Measurements from ENCODE around the gene BET1L. TPM values are rescaled to one million over a fixed set of nuclear protein-coding genes. Genes with fewer than 3 reads are reported as not detected.

Gene BET1L
- total and polyA plus RNA-seq, 5 donors from 2014 or later = 58.2 to 84.4 (median 66.4) TPM

DNA sequence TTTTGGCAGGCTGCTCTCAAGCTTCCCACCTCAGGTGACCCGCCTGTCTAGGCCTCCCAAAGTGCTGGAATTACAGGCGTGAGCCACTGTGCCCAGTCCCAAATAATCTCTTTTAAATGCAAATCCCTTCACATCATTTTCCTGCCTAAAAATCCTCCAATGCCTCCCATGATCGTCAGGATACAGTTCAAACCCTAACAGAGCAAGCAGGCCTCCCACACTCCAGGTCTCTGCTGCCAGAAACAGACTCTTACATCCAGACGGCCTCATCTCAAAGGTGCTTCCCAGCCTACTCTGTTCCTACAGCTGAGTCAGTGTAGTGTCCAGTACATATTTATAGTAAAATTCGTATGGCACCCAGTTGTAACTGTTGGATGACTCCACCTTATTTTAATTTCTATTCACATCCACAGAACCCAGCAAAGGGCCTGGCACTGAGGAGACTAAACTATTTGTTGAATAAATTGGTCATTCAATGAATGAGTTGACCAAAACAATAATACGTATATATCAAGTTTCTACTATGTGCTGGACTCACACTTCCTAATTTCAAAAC lies 20.7 kb upstream of the BET1L start:
- Mint-ChIP-seq H3K4me1 (peaks cover 0 to 17% (median 7%) of the 10 kb centered on the region in 4 donors), H3K27me3 (no peaks in the 10 kb centered on the region), H3K27ac (no peak overlapping the region), H3K9me3 (no peaks in the 10 kb centered on the region), H3K4me3 (peak overlapping the region in 1 of 4 donors; percentile 42), H3K36me3 (peaks cover 15% of the 10 kb centered on the region)
- H3K27me3 ChIP-seq (ENCODE audit: control insufficient read depth, insufficient read depth, low read length) = no peaks in the 10 kb centered on the region
- H3K9me3 ChIP-seq (ENCODE audit: control insufficient read depth in 2 of 2, low read length in 2 of 2) = no peaks in the 10 kb centered on the region
- H3K4me3 ChIP-seq (ENCODE audit: low read depth, low read length) = no peak overlapping the region
- ATAC-seq (ENCODE audit: low read depth in 2 of 2) = no peak
- H3K36me3 ChIP-seq (ENCODE audit: control insufficient read depth, insufficient read depth, low read length) = peaks cover 3% of the 10 kb centered on the region
- no peaks in the 10 kb centered on the region for H3K4me1 ChIP-seq (ENCODE audit: control insufficient read depth, insufficient read depth, low read length, poor library complexity, severe bottlenecking)
- H3K27ac ChIP-seq (ENCODE audit: insufficient read depth, low read length, poor library complexity, severe bottlenecking) = no peak overlapping the region
- no peak for DNase-seq

DNA sequence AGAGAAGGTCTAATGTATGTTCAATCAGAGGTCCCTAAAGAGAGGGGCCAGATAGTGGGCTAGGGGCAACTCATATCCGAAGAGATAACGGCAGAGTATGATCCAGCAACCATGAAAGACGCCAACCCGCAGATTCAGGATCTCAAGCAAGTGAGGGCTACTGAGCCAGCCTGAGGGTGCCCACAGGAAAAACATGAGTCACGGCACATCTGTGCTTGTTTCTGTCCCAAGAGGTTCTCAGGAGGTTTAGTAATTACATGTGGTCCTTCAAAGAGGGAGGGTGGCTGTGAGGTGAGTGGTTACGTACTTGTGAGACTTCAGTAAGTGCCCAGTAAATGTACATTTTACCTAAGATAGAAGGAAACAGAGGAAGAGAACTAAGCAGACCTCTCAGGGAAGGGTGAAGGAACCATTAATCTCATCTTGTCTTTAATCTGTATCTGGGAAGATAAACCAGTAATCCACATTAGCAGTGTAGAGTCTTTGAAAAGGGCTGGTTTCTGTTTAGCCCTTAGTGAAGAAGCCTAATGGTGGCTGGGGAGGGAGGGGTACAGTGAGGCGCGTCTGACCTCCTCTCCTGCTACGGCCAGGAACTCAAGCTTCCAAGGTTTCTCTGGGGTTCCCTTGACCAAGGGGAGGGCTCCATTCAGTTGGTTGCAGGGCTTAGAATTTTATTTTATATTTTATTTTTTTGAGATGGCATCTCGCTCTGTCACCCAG lies 18.7 kb upstream of the BET1L start:
- H3K36me3 ChIP-seq (ENCODE audit: control insufficient read depth, insufficient read depth, low read length) = no peaks in the 10 kb centered on the region
- H3K4me1 ChIP-seq (ENCODE audit: control insufficient read depth, insufficient read depth, low read length, poor library complexity, severe bottlenecking) = no peaks in the 10 kb centered on the region
- H3K27ac ChIP-seq (ENCODE audit: insufficient read depth, low read length, poor library complexity, severe bottlenecking) = no peak overlapping the region
- Mint-ChIP-seq H3K27me3 (no peaks in the 10 kb centered on the region), H3K27ac (no peak overlapping the region), H3K4me3 (peak overlapping the region in 1 of 4 donors; percentile 32), H3K4me1 (peaks cover 0 to 17% (median 7%) of the 10 kb centered on the region in 4 donors), H3K9me3 (no peaks in the 10 kb centered on the region), H3K36me3 (peaks cover 22% of the 10 kb centered on the region)
- H3K4me3 ChIP-seq (ENCODE audit: low read depth, low read length) = no peak overlapping the region
- DNase-seq (no peak), ATAC-seq (ENCODE audit: low read depth in 2 of 2) (no peak)
- no peaks in the 10 kb centered on the region for H3K9me3 ChIP-seq (ENCODE audit: control insufficient read depth in 2 of 2, low read length in 2 of 2)
- no peaks in the 10 kb centered on the region for H3K27me3 ChIP-seq (ENCODE audit: control insufficient read depth, insufficient read depth, low read length)

DNA sequence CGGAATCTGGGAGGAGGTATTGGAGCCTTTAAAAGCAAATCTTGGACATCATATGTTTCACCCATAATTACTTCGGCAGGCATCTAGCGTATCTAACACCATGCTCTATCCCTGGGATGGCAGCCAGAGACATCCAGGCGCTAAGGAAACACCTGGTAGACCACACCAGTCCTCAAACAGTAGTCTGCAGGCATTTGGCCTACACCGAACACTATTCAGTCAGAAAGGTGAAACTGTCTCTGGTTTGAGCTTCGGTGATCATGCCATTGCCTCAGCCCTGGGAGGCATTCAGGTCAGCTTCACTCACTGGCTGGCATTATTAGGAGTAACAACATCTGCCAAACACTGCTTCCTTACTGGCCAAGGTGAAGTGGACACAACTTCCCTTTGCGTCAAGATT lies 17.2 kb upstream of the BET1L start:
- Histone ChIP-seq H3K36me3 (ENCODE audit: control insufficient read depth, insufficient read depth, low read length) (no peaks in the 10 kb centered on the region), H3K4me3 (ENCODE audit: low read depth, low read length) (no peak overlapping the region), H3K9me3 (ENCODE audit: control insufficient read depth in 2 of 2, low read length in 2 of 2) (no peaks in the 10 kb centered on the region), H3K4me1 (ENCODE audit: control insufficient read depth, insufficient read depth, low read length, poor library complexity, severe bottlenecking) (no peaks in the 10 kb centered on the region), H3K27ac (ENCODE audit: insufficient read depth, low read length, poor library complexity, severe bottlenecking) (no peak overlapping the region), H3K27me3 (ENCODE audit: control insufficient read depth, insufficient read depth, low read length) (no peaks in the 10 kb centered on the region)
- Mint-ChIP-seq H3K36me3 (peaks cover 22% of the 10 kb centered on the region), H3K27me3 (no peaks in the 10 kb centered on the region), H3K27ac (no peak overlapping the region), H3K4me3 (no peak overlapping the region), H3K4me1 (peaks cover 0 to 14% (median 5%) of the 10 kb centered on the region in 4 donors), H3K9me3 (no peaks in the 10 kb centered on the region)
- no peak for DNase-seq
- no peak for ATAC-seq (ENCODE audit: low read depth in 2 of 2)

DNA sequence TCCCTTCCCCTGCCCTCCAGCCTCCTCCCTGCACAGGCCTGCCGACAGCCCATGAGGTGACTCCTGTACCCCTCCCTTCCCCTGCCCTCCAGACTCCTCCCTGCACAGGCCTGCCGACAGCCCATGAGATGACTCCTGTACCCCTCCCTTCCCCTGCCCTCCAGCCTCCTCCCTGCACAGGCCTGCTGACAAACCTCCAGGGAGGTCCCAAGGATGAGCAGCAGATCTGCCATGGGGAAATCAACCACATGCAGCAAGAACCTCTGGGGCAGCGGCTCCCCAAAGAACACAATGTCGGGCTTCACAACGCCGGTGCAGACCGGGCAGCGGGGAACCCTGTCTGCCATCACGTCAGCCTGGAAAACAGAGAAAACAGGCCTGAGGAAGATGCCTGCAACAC lies 16.7 kb upstream of the BET1L start:
- H3K27me3 Mint-ChIP-seq = no peaks in the 10 kb centered on the region
- H3K27ac Mint-ChIP-seq = no peak overlapping the region
- H3K27ac ChIP-seq (ENCODE audit: insufficient read depth, low read length, poor library complexity, severe bottlenecking) = no peak overlapping the region
- H3K4me3 ChIP-seq (ENCODE audit: low read depth, low read length) = no peak overlapping the region
- no peaks in the 10 kb centered on the region for H3K4me1 ChIP-seq (ENCODE audit: control insufficient read depth, insufficient read depth, low read length, poor library complexity, severe bottlenecking)
- H3K4me1 Mint-ChIP-seq = peaks cover 0 to 14% (median 5%) of the 10 kb centered on the region in 4 donors
- H3K27me3 ChIP-seq (ENCODE audit: control insufficient read depth, insufficient read depth, low read length) = no peaks in the 10 kb centered on the region
- H3K36me3 ChIP-seq (ENCODE audit: control insufficient read depth, insufficient read depth, low read length) = no peaks in the 10 kb centered on the region
- no peak for ATAC-seq (ENCODE audit: low read depth in 2 of 2)
- no peak overlapping the region for H3K4me3 Mint-ChIP-seq
- no peaks in the 10 kb centered on the region for H3K9me3 ChIP-seq (ENCODE audit: control insufficient read depth in 2 of 2, low read length in 2 of 2)
- peaks cover 18% of the 10 kb centered on the region for H3K36me3 Mint-ChIP-seq
- no peaks in the 10 kb centered on the region for H3K9me3 Mint-ChIP-seq
- DNase-seq = no peak

DNA sequence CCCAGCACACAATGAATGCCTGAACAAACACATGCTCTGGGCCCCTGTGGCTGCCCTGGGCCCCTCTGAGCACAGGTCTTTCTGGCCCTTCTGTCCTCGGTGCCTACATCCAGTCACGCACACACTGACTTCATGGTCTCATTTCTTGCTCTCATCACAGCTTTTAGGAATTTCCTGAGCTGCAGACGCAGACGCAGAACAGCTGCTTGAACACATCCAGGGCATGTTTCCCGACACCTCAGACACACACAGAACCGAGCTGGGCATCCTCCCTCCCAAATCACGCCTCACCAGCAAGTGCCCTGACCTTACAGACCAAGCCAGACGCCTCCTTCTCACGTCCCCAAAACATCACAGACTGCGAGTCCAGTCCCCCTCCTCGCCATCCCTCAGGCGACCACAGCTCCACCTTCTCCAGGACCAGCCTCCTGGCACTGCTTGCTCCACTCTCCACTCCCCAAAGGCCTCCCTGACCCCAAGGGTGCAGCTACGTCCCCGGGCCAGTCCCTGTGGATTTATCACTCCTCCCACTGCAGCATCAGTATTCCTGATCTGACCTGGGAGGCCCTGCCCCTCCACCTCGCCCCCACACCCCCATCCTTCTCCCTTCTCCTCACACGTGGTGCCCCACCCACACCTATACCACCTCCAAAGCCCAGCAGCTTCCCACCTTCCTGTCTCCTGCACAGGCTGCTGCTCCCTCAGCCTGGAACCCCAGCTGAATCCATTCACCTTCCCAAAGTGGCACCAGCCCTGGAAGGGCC lies 16.0 kb upstream of the BET1L start:
- Mint-ChIP-seq H3K4me1 (peaks cover 0 to 8% (median 4%) of the 10 kb centered on the region in 4 donors), H3K27me3 (no peaks in the 10 kb centered on the region), H3K9me3 (no peaks in the 10 kb centered on the region), H3K27ac (no peak overlapping the region), H3K36me3 (peaks cover 14% of the 10 kb centered on the region), H3K4me3 (no peak overlapping the region)
- no peaks in the 10 kb centered on the region for H3K4me1 ChIP-seq (ENCODE audit: control insufficient read depth, insufficient read depth, low read length, poor library complexity, severe bottlenecking)
- H3K36me3 ChIP-seq (ENCODE audit: control insufficient read depth, insufficient read depth, low read length) = no peaks in the 10 kb centered on the region
- no peak overlapping the region for H3K4me3 ChIP-seq (ENCODE audit: low read depth, low read length)
- DNase-seq (no peak), ATAC-seq (ENCODE audit: low read depth in 2 of 2) (no peak)
- H3K27ac ChIP-seq (ENCODE audit: insufficient read depth, low read length, poor library complexity, severe bottlenecking) = no peak overlapping the region
- H3K27me3 ChIP-seq (ENCODE audit: control insufficient read depth, insufficient read depth, low read length) = no peaks in the 10 kb centered on the region
- no peaks in the 10 kb centered on the region for H3K9me3 ChIP-seq (ENCODE audit: control insufficient read depth in 2 of 2, low read length in 2 of 2)

DNA sequence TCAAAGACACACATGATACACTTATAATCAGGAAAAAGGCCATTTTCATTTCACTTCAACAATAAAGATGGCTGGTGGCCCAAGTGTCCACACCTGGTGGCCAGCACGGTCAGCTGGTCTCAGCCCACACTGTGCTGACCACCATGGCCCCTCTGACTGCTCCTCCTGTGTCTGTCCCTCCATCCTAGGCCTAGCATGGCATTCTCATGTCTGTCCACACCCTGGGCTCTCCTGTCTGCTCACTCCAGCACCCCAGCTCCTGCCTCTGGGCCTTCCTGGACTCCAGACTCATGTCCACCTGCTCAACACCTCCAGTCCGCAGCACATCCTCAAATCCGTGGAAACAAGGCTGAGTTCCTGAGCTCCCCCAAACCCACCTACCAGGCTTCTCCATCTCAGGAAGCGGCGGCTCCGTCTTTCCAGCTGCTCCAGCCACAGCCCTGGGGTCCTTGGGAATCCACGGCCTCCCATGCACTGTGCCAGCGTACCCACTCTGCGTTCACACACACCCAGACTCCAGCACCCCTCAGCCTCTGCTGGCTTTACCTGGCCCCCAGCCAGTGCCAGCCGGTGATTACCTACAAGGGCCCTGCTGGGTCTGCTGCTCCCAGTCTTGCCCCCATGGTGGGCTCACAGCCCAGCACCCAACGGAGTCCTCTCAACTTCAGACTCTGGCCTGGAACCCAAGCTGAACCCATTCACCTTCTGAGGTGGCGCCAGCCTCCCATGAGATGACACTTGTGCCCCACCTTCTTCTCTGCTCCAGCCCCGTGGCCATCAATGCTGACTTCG lies 15.0 kb upstream of the BET1L start:
- Histone ChIP-seq H3K36me3 (ENCODE audit: control insufficient read depth, insufficient read depth, low read length) (no peaks in the 10 kb centered on the region), H3K27ac (ENCODE audit: insufficient read depth, low read length, poor library complexity, severe bottlenecking) (no peak overlapping the region), H3K4me1 (ENCODE audit: control insufficient read depth, insufficient read depth, low read length, poor library complexity, severe bottlenecking) (no peaks in the 10 kb centered on the region), H3K27me3 (ENCODE audit: control insufficient read depth, insufficient read depth, low read length) (no peaks in the 10 kb centered on the region), H3K4me3 (ENCODE audit: low read depth, low read length) (no peak overlapping the region), H3K9me3 (ENCODE audit: control insufficient read depth in 2 of 2, low read length in 2 of 2) (no peaks in the 10 kb centered on the region)
- Mint-ChIP-seq H3K4me3 (no peak overlapping the region), H3K27me3 (no peaks in the 10 kb centered on the region), H3K27ac (peak overlapping the region in 1 of 3 donors; percentile 11), H3K36me3 (peaks cover 14% of the 10 kb centered on the region), H3K9me3 (no peaks in the 10 kb centered on the region), H3K4me1 (peaks cover 0 to 7% (median 2%) of the 10 kb centered on the region in 4 donors)
- ATAC-seq (ENCODE audit: low read depth in 2 of 2) = no peak
- no peak for DNase-seq

DNA sequence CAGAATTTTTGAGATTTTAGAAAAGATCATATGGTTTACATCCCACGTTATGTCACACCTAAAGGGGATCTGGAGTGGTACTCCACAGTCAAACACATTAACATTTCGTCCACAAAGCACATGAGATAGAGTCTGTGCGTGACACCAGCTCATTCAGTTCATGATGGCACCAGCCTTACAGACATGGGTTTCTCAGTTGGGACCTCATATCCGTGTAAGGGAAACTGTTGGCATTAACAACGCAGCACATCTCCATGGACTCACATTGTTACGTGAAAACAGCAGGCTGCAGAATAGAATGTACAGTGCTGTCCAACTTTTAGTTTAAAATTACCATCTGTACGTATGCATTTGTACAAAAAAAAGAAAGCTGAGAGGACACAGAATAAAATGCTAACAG lies 14.3 kb upstream of the BET1L start:
- Mint-ChIP-seq H3K4me1 (peaks cover 0 to 7% (median 2%) of the 10 kb centered on the region in 4 donors), H3K9me3 (no peaks in the 10 kb centered on the region), H3K36me3 (peaks cover 14% of the 10 kb centered on the region), H3K27ac (no peak overlapping the region), H3K4me3 (no peak overlapping the region), H3K27me3 (no peaks in the 10 kb centered on the region)
- DNase-seq = no peak
- H3K4me1 ChIP-seq (ENCODE audit: control insufficient read depth, insufficient read depth, low read length, poor library complexity, severe bottlenecking) = no peaks in the 10 kb centered on the region
- H3K9me3 ChIP-seq (ENCODE audit: control insufficient read depth in 2 of 2, low read length in 2 of 2) = no peaks in the 10 kb centered on the region
- no peak for ATAC-seq (ENCODE audit: low read depth in 2 of 2)
- no peaks in the 10 kb centered on the region for H3K27me3 ChIP-seq (ENCODE audit: control insufficient read depth, insufficient read depth, low read length)
- H3K4me3 ChIP-seq (ENCODE audit: low read depth, low read length) = no peak overlapping the region
- H3K36me3 ChIP-seq (ENCODE audit: control insufficient read depth, insufficient read depth, low read length) = no peaks in the 10 kb centered on the region
- no peak overlapping the region for H3K27ac ChIP-seq (ENCODE audit: insufficient read depth, low read length, poor library complexity, severe bottlenecking)

Data from CD4-positive, CD25-positive, alpha-beta regulatory T cell (primary cell).